Measurements from ENCODE around the gene SLA2. TPM values are rescaled to one million over a fixed set of nuclear protein-coding genes. Genes with fewer than 3 reads are reported as not detected.
A peak's percentile ranks its signal among the peaks of the same experiment; 100 is the strongest.
"Not testable (repeated sequence)": the region's sequence is repeated elsewhere in the genome, so short reads cannot be mapped to it uniquely, and the experiment has no call there.

The SLA2 gene
- 10 to 100 TPM; 87.3 to 92.7 TPM for total RNA-seq

- POLR2A ChIA-PET: interaction anchor here (0.6 to 1.0 kb wide), 5 partner anchors 9 to 277 kb away, joined by 3 to 4 read pairs (median 3); no protein-coding TSS in a partner anchor
- CTCF ChIA-PET: interaction anchor here (0.6 to 1.7 kb wide), 8 partner anchors 9 to 508 kb away, joined by 4 to 16 read pairs (median 4); partner anchors contain the start of gene RAB5IF
- peak within 1 kb of the TSS; percentile 95 for H3K27ac Mint-ChIP-seq
- peak within 1 kb of the TSS; percentile 97 for H3K4me3 Mint-ChIP-seq
- H3K36me3 Mint-ChIP-seq (ENCODE audit: low read depth): peaks cover 38% of the 10 kb centered on the region
- no peaks in the 10 kb centered on the region for H3K27me3 Mint-ChIP-seq
- H3K4me1 Mint-ChIP-seq: peaks cover 55% of the 10 kb centered on the region
- peak; percentile 80 for DNase-seq
- no peaks in the 10 kb centered on the region for H3K9me3 Mint-ChIP-seq
Observed at GRCh38 chr20:36645998-36646397, at the start of gene SLA2. TSS of gene SLA2 (minus strand) at chr20:36646196. CDS start at chr20:36641335, 4,861 bp downstream.

- H3K36me3 Mint-ChIP-seq (ENCODE audit: low read depth); DNase-seq; POLR2A ChIA-PET; H3K27ac Mint-ChIP-seq; H3K4me1 Mint-ChIP-seq; H3K4me3 Mint-ChIP-seq; H3K27me3 Mint-ChIP-seq; H3K9me3 Mint-ChIP-seq: not testable (repeated sequence)
- CTCF ChIA-PET: interaction anchor here (1.2 kb wide), 1 partner anchor 11 kb away, joined by 3 read pairs; no protein-coding TSS in a partner anchor
Observed at GRCh38 chr20:36695467-36695866, 49.5 kb upstream of the SLA2 start.

- no peaks in the 10 kb centered on the region for H3K9me3 Mint-ChIP-seq
- H3K4me3 Mint-ChIP-seq: no peak overlapping the region
- H3K4me1 Mint-ChIP-seq: peaks cover 6% of the 10 kb centered on the region
- H3K36me3 Mint-ChIP-seq (ENCODE audit: low read depth): peaks cover 2% of the 10 kb centered on the region
- no peak for DNase-seq
- CTCF ChIA-PET: interaction anchor here (0.7 to 1.4 kb wide), 2 partner anchors 21 to 496 kb away, joined by 3 read pairs; no protein-coding TSS in a partner anchor
- POLR2A ChIA-PET: no interaction called here
- H3K27ac Mint-ChIP-seq: peak overlapping the region; percentile 16
- H3K27me3 Mint-ChIP-seq: no peaks in the 10 kb centered on the region
Observed at GRCh38 chr20:36688630-36689029, 42.6 kb upstream of the SLA2 start.

- POLR2A ChIA-PET: no interaction called here
- H3K27ac Mint-ChIP-seq: no peak overlapping the region
- no peaks in the 10 kb centered on the region for H3K27me3 Mint-ChIP-seq
- no peak overlapping the region for H3K4me3 Mint-ChIP-seq
- H3K4me1 Mint-ChIP-seq: peaks cover 6% of the 10 kb centered on the region
- CTCF ChIA-PET: interaction anchor here (1.4 kb wide), 1 partner anchor 20 kb away, joined by 3 read pairs; no protein-coding TSS in a partner anchor
- no peaks in the 10 kb centered on the region for H3K9me3 Mint-ChIP-seq
- DNase-seq: no peak
- H3K36me3 Mint-ChIP-seq (ENCODE audit: low read depth): peaks cover 2% of the 10 kb centered on the region
Observed at GRCh38 chr20:36687850-36688249, 41.9 kb upstream of the SLA2 start.

GRCh38 chr20:36686944-36687343 lies 40.9 kb upstream of the SLA2 start:
- Mint-ChIP-seq H3K27ac (no peak overlapping the region), H3K9me3 (no peaks in the 10 kb centered on the region), H3K36me3 (ENCODE audit: low read depth) (peaks cover 5% of the 10 kb centered on the region)

GRCh38 chr20:36686504-36686903 lies 40.5 kb upstream of the SLA2 start:
- ChIA-PET CTCF (interaction anchor here (0.9 kb wide), 1 partner anchor 280 kb away, joined by 4 read pairs; no protein-coding TSS in a partner anchor), POLR2A (no interaction called here)
- no peaks in the 10 kb centered on the region for H3K9me3 Mint-ChIP-seq
- H3K4me1 Mint-ChIP-seq: peaks cover 6% of the 10 kb centered on the region
- no peak overlapping the region for H3K27ac Mint-ChIP-seq
- H3K27me3 Mint-ChIP-seq: no peaks in the 10 kb centered on the region
- H3K36me3 Mint-ChIP-seq (ENCODE audit: low read depth): peaks cover 5% of the 10 kb centered on the region
- H3K4me3 Mint-ChIP-seq: no peak overlapping the region
- no peak for DNase-seq

More at GRCh38 chr20:36686944-36687343, 40.9 kb upstream of the SLA2 start:
- DNase-seq: no peak
- no peak overlapping the region for H3K4me3 Mint-ChIP-seq
- POLR2A ChIA-PET: no interaction called here
- peaks cover 6% of the 10 kb centered on the region for H3K4me1 Mint-ChIP-seq
- CTCF ChIA-PET: interaction anchor here (0.9 kb wide), 1 partner anchor 280 kb away, joined by 4 read pairs; no protein-coding TSS in a partner anchor
- no peaks in the 10 kb centered on the region for H3K27me3 Mint-ChIP-seq

- no peaks in the 10 kb centered on the region for H3K9me3 Mint-ChIP-seq
- ChIA-PET CTCF (interaction anchor here (1.1 to 1.3 kb wide), 3 partner anchors 8 to 18 kb away, joined by 3 to 5 read pairs (median 4); no protein-coding TSS in a partner anchor), POLR2A (no interaction called here)
- peaks cover 6% of the 10 kb centered on the region for H3K4me1 Mint-ChIP-seq
- no peaks in the 10 kb centered on the region for H3K27me3 Mint-ChIP-seq
- no peak overlapping the region for H3K4me3 Mint-ChIP-seq
- no peak for DNase-seq
- H3K36me3 Mint-ChIP-seq (ENCODE audit: low read depth): peaks cover 5% of the 10 kb centered on the region
- no peak overlapping the region for H3K27ac Mint-ChIP-seq
Observed at GRCh38 chr20:36684747-36685146, 38.8 kb upstream of the SLA2 start.

- DNase-seq: no peak
- ChIA-PET POLR2A (no interaction called here), CTCF (interaction anchor here (2.4 kb wide), 1 partner anchor 16 kb away, joined by 7 read pairs; no protein-coding TSS in a partner anchor)
- peaks cover 8% of the 10 kb centered on the region for H3K36me3 Mint-ChIP-seq (ENCODE audit: low read depth)
- no peaks in the 10 kb centered on the region for H3K9me3 Mint-ChIP-seq
- H3K4me1 Mint-ChIP-seq: peaks cover 6% of the 10 kb centered on the region
- no peaks in the 10 kb centered on the region for H3K27me3 Mint-ChIP-seq
- no peak overlapping the region for H3K4me3 Mint-ChIP-seq
- H3K27ac Mint-ChIP-seq: no peak overlapping the region
Observed at GRCh38 chr20:36682311-36682710, 36.3 kb upstream of the SLA2 start.

GRCh38 chr20:36677422-36677771 lies 31.4 kb upstream of the SLA2 start:
- ChIA-PET CTCF (interaction anchor here (1.1 to 1.6 kb wide), 3 partner anchors 10 to 23 kb away, joined by 3 to 4 read pairs (median 3); no protein-coding TSS in a partner anchor), POLR2A (no interaction called here)
- no peaks in the 10 kb centered on the region for H3K27me3 Mint-ChIP-seq
- H3K4me1 Mint-ChIP-seq: no peaks in the 10 kb centered on the region
- no peak overlapping the region for H3K27ac Mint-ChIP-seq
- no peak for DNase-seq
- H3K9me3 Mint-ChIP-seq: no peaks in the 10 kb centered on the region
- H3K36me3 Mint-ChIP-seq (ENCODE audit: low read depth): peaks cover 6% of the 10 kb centered on the region
- no peak overlapping the region for H3K4me3 Mint-ChIP-seq

GRCh38 chr20:36676701-36677421 lies 30.9 kb upstream of the SLA2 start:
- Mint-ChIP-seq H3K36me3 (ENCODE audit: low read depth) (peaks cover 3% of the 10 kb centered on the region), H3K27me3 (no peaks in the 10 kb centered on the region), H3K9me3 (no peaks in the 10 kb centered on the region), H3K4me1 (no peaks in the 10 kb centered on the region), H3K4me3 (no peak overlapping the region), H3K27ac (no peak overlapping the region)
- ChIA-PET POLR2A (no interaction called here), CTCF (no interaction called here)
- DNase-seq: no peak

- CTCF ChIA-PET; DNase-seq; H3K27ac Mint-ChIP-seq; H3K27me3 Mint-ChIP-seq; H3K4me3 Mint-ChIP-seq; H3K36me3 Mint-ChIP-seq (ENCODE audit: low read depth); H3K9me3 Mint-ChIP-seq; H3K4me1 Mint-ChIP-seq; POLR2A ChIA-PET: not testable (repeated sequence)
Observed at GRCh38 chr20:36675545-36675944, 29.5 kb upstream of the SLA2 start.

- no peak for DNase-seq
- Mint-ChIP-seq H3K36me3 (ENCODE audit: low read depth) (peaks cover 9% of the 10 kb centered on the region), H3K4me3 (no peak overlapping the region), H3K27ac (no peak overlapping the region), H3K9me3 (no peaks in the 10 kb centered on the region), H3K4me1 (no peaks in the 10 kb centered on the region), H3K27me3 (no peaks in the 10 kb centered on the region)
- POLR2A ChIA-PET: no interaction called here
- CTCF ChIA-PET: interaction anchor here (0.7 to 1.0 kb wide), 3 partner anchors 17 to 224 kb away, joined by 3 to 4 read pairs (median 3); no protein-coding TSS in a partner anchor
Observed at GRCh38 chr20:36672991-36673390, 27.0 kb upstream of the SLA2 start.

GRCh38 chr20:36670665-36671357 lies 24.8 kb upstream of the SLA2 start:
- Mint-ChIP-seq H3K4me1 (no peaks in the 10 kb centered on the region), H3K27ac (no peak overlapping the region), H3K4me3 (no peak overlapping the region), H3K9me3 (no peaks in the 10 kb centered on the region), H3K27me3 (no peaks in the 10 kb centered on the region), H3K36me3 (ENCODE audit: low read depth) (peaks cover 12% of the 10 kb centered on the region)
- ChIA-PET POLR2A (interaction anchor here (1.1 kb wide), 1 partner anchor 10 kb away, joined by 3 read pairs; no protein-coding TSS in a partner anchor), CTCF (interaction anchor here (0.9 to 1.3 kb wide), 2 partner anchors 10 to 185 kb away, joined by 3 to 4 read pairs; no protein-coding TSS in a partner anchor)
- DNase-seq: no peak

All from activated CD4-positive, alpha-beta T cell treated with anti-CD3 and anti-CD28 coated beads, Interleukin-2, amount 10 ng/mL, durations not matched to agents 7 days and 5 days (primary cell).